IMR-90 (cell line): ENCODE results near the gene PPP1CB. TPM values are rescaled to one million over a fixed set of nuclear protein-coding genes. Genes with fewer than 3 reads are reported as not detected.

Experiments used
- ATAC-seq: fragments of 200-7000 bp; cut with Tn5 transposase; 2 replicates; pipeline ENCODE4 v1.9.1; 2020; ENCODE audit warnings: low read depth, mild to moderate bottlenecking, moderate library complexity
- BruUV-seq: library from RNA; stranded (reverse); fragments of 400-500 nt; replicated peaks from 2 replicates; lab custom pipeline; 2021; lab: Mats Ljungman, UMichigan
- CTCF ChIA-PET: fragments of 300-600 bp; formaldehyde crosslinking; extraction: SDS; loops from one replicate; lab custom pipeline; 2021; ENCODE audit warnings: antibody characterized with exemption; lab: Yijun Ruan, JAX
- POLR2A ChIA-PET: fragments of 300-600 bp; sonication (Branson Sonifier 250); formaldehyde crosslinking; loops from one replicate; lab custom pipeline; 2022; ENCODE audit warnings: antibody characterized with exemption; ENCODE audit not compliant: unreplicated experiment; lab: Charles Lee
- DNase-seq: peaks from one replicate; pipeline ENCODE4 v3.0.0; 2013
- H2AFZ ChIP-seq: replicated peaks from 2 replicates; pipeline ENCODE3; 2013; ENCODE audit warnings: low read length, mild to moderate bottlenecking; ENCODE audit not compliant: poor library complexity
- H2AK5ac ChIP-seq: 2 replicates; pipeline ENCODE4 v1.6.1; 2013; ENCODE audit warnings: low read depth, low read length, inconsistent platforms
- H2AK9ac ChIP-seq: replicated peaks from 2 replicates; pipeline ENCODE3; 2013; ENCODE audit warnings: mild to moderate bottlenecking, low read depth, low read length, moderate library complexity; ENCODE audit not compliant: poor library complexity
- H2BK120ac ChIP-seq: 2 replicates; pipeline ENCODE4 v1.6.1; 2013; ENCODE audit warnings: low read depth, low read length, inconsistent platforms
- H2BK15ac ChIP-seq: 3 replicates; pipeline ENCODE4 v1.6.1; 2013; ENCODE audit warnings: low read depth, low read length, inconsistent platforms
- H2BK20ac ChIP-seq: 2 replicates; pipeline ENCODE4 v1.6.1; 2013; ENCODE audit warnings: low read depth, mild to moderate bottlenecking, inconsistent platforms, low read length, moderate library complexity
- H2BK5ac ChIP-seq: 2 replicates; pipeline ENCODE4 v1.6.1; 2013; ENCODE audit warnings: mild to moderate bottlenecking, low read depth, low read length, inconsistent platforms; ENCODE audit not compliant: poor library complexity, severe bottlenecking
- H3K14ac ChIP-seq: replicated peaks from 2 replicates; pipeline ENCODE4 v1.6.1; 2013; ENCODE audit warnings: low read depth, low read length, inconsistent platforms
- H3K18ac ChIP-seq: 2 replicates; pipeline ENCODE4 v1.6.1; 2013; ENCODE audit warnings: low read depth, low read length, control low read depth
- H3K23ac ChIP-seq: 2 replicates; pipeline ENCODE4 v1.6.1; 2013; ENCODE audit warnings: low read depth, low read length, inconsistent platforms
- H3K27ac ChIP-seq: 2 replicates; pipeline ENCODE4 v1.5.1; 2013; ENCODE audit warnings: mild to moderate bottlenecking, control low read depth, low read length; ENCODE audit not compliant: insufficient read depth
- H3K27me3 ChIP-seq: 2 replicates; pipeline ENCODE4 v1.6.1; 2013; ENCODE audit warnings: low read length; ENCODE audit not compliant: control insufficient read depth, insufficient read depth
- H3K36me3 ChIP-seq: 2 replicates; pipeline ENCODE4 v1.6.1; 2013; ENCODE audit warnings: low read length, mixed read lengths; ENCODE audit not compliant: control insufficient read depth, insufficient read depth
- H3K4ac ChIP-seq: 2 replicates; pipeline ENCODE4 v1.6.1; 2013; ENCODE audit warnings: low read depth, low read length, inconsistent platforms
- H3K4me1 ChIP-seq: 2 replicates; pipeline ENCODE4 v1.6.1; 2013; ENCODE audit warnings: low read length, mixed read lengths; ENCODE audit not compliant: control insufficient read depth, insufficient read depth
- H3K4me2 ChIP-seq: 2 replicates; pipeline ENCODE4 v1.6.1; 2013; ENCODE audit warnings: low read depth, mild to moderate bottlenecking, control low read depth, low read length, moderate library complexity
- H3K4me3 ChIP-seq: 2 replicates; pipeline ENCODE4 v1.5.1; 2013; ENCODE audit warnings: low read depth, mild to moderate bottlenecking, control low read depth, low read length, moderate library complexity; ENCODE audit not compliant: insufficient read depth
- H3K56ac ChIP-seq: 2 replicates; pipeline ENCODE4 v1.6.1; 2013; ENCODE audit warnings: low read length, inconsistent platforms; ENCODE audit not compliant: insufficient read depth; ENCODE audit errors: extremely low read depth
- H3K79me1 ChIP-seq, 2 experiments: 2 replicates each; pipeline ENCODE4 v1.6.1; 2013; ENCODE audit warnings: low read length in 2 of 2, inconsistent platforms in 1 of 2, low read depth in 1 of 2
- H3K9ac ChIP-seq: 2 replicates; pipeline ENCODE4 v1.6.1; 2013; ENCODE audit warnings: low read depth, low read length, control low read depth
- H3K9me1 ChIP-seq: 2 replicates; pipeline ENCODE4 v1.6.1; 2013; ENCODE audit warnings: low read length, inconsistent platforms; ENCODE audit not compliant: insufficient read depth
- H3K9me3 ChIP-seq: 2 replicates; pipeline ENCODE4 v1.6.1; 2013; ENCODE audit warnings: low read length; ENCODE audit not compliant: control insufficient read depth, insufficient read depth
- H4K20me1 ChIP-seq: 2 replicates; pipeline ENCODE4 v1.6.1; 2013; ENCODE audit warnings: low read length, inconsistent platforms; ENCODE audit not compliant: insufficient read depth
- H4K5ac ChIP-seq: 2 replicates; pipeline ENCODE4 v1.6.1; 2013; ENCODE audit warnings: mild to moderate bottlenecking, low read depth, low read length, control low read depth
- H4K8ac ChIP-seq, 2 experiments: 2 replicates each; pipeline ENCODE4 v1.6.1; 2013; ENCODE audit warnings: low read depth in 2 of 2, low read length in 2 of 2, control low read depth in 1 of 2, inconsistent platforms in 1 of 2
- H4K91ac ChIP-seq: 2 replicates; pipeline ENCODE4 v1.6.1; 2013; ENCODE audit warnings: low read depth, low read length, inconsistent platforms; ENCODE audit not compliant: insufficient read depth
- BHLHE40 ChIP-seq: fragments of 150-350 bp; IDR thresholded peaks from 2 replicates; pipeline ENCODE4 v1.6.1; 2016; ENCODE audit warnings: mild to moderate bottlenecking, low read depth, low read length
- CEBPB ChIP-seq: IDR thresholded peaks from 2 replicates; pipeline ENCODE4 v1.6.1; 2012; ENCODE audit warnings: low read depth, low read length, improper control_type of control experiment
- FOS ChIP-seq: fragments of 150-350 bp; IDR thresholded peaks from 2 replicates; pipeline ENCODE4 v1.6.1; 2016; ENCODE audit warnings: low read depth, low read length
- MAFK ChIP-seq: IDR thresholded peaks from 2 replicates; pipeline ENCODE4 v1.6.1; 2012; ENCODE audit warnings: low read depth, low read length, improper control_type of control experiment
- MXI1 ChIP-seq: IDR thresholded peaks from 2 replicates; pipeline ENCODE4 v1.6.1; 2012; ENCODE audit warnings: low read depth, mild to moderate bottlenecking, low read length, moderate library complexity, borderline replicate concordance
- NFE2L2 ChIP-seq: fragments of 150-350 bp; IDR thresholded peaks from 2 replicates; pipeline ENCODE4 v1.6.1; 2016; ENCODE audit warnings: low read depth, mild to moderate bottlenecking, low read length
- WGBS, 2 experiments: methylation state at CpG; one replicate each; pipeline versions ENCODE4 v1.1.5 to v1.1.7; 2013; ENCODE audit warnings: missing lambda C conversion rate in 2 of 2; ENCODE audit not compliant: insufficient read length in 1 of 2; ENCODE audit errors: extremely low coverage in 2 of 2; 5-methylcytosine and 5-hydroxymethylcytosine counted together
- dilution Hi-C: fragments of 300-500 bp; cut with HindIII; formaldehyde crosslinking; loops from one replicate; pipeline ENCODE4 v1.14.3; 2018; ENCODE audit warnings: low sequenced_read_pairs; ENCODE audit not compliant: unreplicated experiment
- in situ Hi-C: fragments of 300-500 bp; cut with MboI; formaldehyde crosslinking; loops from 3 replicates; pipeline ENCODE4 v1.14.3; 2019; ENCODE audit warnings: low sequenced_read_pairs, inconsistent platforms, mixed read lengths
- intact Hi-C: fragments of 100-400 bp; cut with micrococcal nuclease; formaldehyde crosslinking; loops from 2 replicates; pipeline ENCODE4 v1.10.0; 2022
- polyA plus RNA-seq, 3 experiments: library from polyadenylated mRNA; depleted of rRNA; stranded (reverse); fragments of >200 nt; gene quantifications; 2 replicates each; pipeline ENCODE4 v1.2.3, GENCODE V29; 2012; ENCODE audit warnings: low replicate concordance in 1 of 3
- total RNA-seq: library from RNA; depleted of rRNA; stranded (reverse); fragments of >200 nt; gene quantifications from 2 replicates; pipeline ENCODE4 v1.2.3, GENCODE V29; 2012
- TF ChIP-seq, protein P1 (sequence below): fragments of 150-350 bp; IDR thresholded peaks from 2 replicates; pipeline ENCODE4 v1.6.1; 2016; ENCODE audit warnings: low read depth, mild to moderate bottlenecking, low read length, moderate library complexity, borderline replicate concordance
- TF ChIP-seq, protein P2 (sequence below): conservative IDR thresholded peaks from 2 replicates; pipeline ENCODE4 v1.5.1; 2012; ENCODE audit warnings: mild to moderate bottlenecking, low read depth, low read length, improper control_type of control experiment

Gene PPP1CB
- total and polyA plus RNA-seq, 2 of the 4 experiments (the other 2 are of a cell fraction): 37.7 to 111 TPM

DNA sequence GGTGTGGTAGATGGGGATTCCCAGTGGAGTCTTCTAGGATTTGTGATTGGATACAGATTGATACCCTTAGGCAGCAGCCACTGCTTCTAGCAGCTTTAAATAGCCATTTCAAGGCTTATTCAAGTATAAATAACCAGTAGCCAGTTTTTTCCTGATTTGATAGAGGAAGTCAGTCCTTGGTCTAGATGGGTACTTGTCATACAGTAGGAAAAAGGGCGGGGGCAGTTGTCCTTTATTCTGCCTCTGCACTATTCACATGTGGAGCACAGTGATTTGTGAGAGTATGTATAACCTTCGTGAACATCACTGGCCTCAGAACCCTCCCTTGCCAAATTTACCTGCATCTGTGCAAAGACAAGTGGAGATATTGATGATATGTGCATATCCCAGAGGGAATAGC, 6.8 kb downstream of the PPP1CB start:
- Histone ChIP-seq H2AK9ac (no peak overlapping the region), H3K14ac (no peak overlapping the region), H4K8ac (no peak overlapping the region), H4K91ac (no peak overlapping the region), H3K18ac (no peak overlapping the region), H4K20me1 (peaks cover 90% of the 10 kb centered on the region), H3K4me1 (peaks cover 17% of the 10 kb centered on the region), H3K4ac (no peak overlapping the region), H3K4me3 (no peak overlapping the region), H3K9me1 (peaks cover 16% of the 10 kb centered on the region), H3K36me3 (peaks cover 10% of the 10 kb centered on the region), H2AFZ (no peak overlapping the region), H4K5ac (no peak overlapping the region), H2BK5ac (no peak overlapping the region), H3K9me3 (no peaks in the 10 kb centered on the region), H3K27ac (no peak overlapping the region), H2AK5ac (no peak overlapping the region), H3K79me1 (peaks cover 5 to 55% of the 10 kb centered on the region in 2 experiments; a peak in 3 of 4 replicates), H3K9ac (no peak overlapping the region), H3K4me2 (no peak overlapping the region), H2BK120ac (no peak overlapping the region), H3K56ac (no peak overlapping the region), H2BK15ac (no peak overlapping the region), H3K23ac (no peak overlapping the region), H2BK20ac (no peak overlapping the region), H3K27me3 (no peaks in the 10 kb centered on the region)
- WGBS, 2 experiments: 100% methylated on average over 1 of the region's 2 CpGs; no CpG with 5 or more reads in 1 of the 2 experiments
- no TSS peak for BruUV-seq
- ATAC-seq (no peak), DNase-seq (no peak)
- CTCF ChIA-PET: no interaction called here
- TF ChIP-seq, protein P1, sequence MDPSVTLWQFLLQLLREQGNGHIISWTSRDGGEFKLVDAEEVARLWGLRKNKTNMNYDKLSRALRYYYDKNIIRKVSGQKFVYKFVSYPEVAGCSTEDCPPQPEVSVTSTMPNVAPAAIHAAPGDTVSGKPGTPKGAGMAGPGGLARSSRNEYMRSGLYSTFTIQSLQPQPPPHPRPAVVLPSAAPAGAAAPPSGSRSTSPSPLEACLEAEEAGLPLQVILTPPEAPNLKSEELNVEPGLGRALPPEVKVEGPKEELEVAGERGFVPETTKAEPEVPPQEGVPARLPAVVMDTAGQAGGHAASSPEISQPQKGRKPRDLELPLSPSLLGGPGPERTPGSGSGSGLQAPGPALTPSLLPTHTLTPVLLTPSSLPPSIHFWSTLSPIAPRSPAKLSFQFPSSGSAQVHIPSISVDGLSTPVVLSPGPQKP: no peak
- TF ChIP-seq MXI1 (no peak), MAFK (no peak), BHLHE40 (no peak), FOS (no peak), NFE2L2 (no peak), CEBPB (no peak)
- TF ChIP-seq, protein P2, sequence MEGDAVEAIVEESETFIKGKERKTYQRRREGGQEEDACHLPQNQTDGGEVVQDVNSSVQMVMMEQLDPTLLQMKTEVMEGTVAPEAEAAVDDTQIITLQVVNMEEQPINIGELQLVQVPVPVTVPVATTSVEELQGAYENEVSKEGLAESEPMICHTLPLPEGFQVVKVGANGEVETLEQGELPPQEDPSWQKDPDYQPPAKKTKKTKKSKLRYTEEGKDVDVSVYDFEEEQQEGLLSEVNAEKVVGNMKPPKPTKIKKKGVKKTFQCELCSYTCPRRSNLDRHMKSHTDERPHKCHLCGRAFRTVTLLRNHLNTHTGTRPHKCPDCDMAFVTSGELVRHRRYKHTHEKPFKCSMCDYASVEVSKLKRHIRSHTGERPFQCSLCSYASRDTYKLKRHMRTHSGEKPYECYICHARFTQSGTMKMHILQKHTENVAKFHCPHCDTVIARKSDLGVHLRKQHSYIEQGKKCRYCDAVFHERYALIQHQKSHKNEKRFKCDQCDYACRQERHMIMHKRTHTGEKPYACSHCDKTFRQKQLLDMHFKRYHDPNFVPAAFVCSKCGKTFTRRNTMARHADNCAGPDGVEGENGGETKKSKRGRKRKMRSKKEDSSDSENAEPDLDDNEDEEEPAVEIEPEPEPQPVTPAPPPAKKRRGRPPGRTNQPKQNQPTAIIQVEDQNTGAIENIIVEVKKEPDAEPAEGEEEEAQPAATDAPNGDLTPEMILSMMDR: no peak
- intact Hi-C loops (loop anchor here (5.0 kb wide), 1 partner anchor 39 kb away; no protein-coding TSS in a partner anchor), in situ Hi-C loops (no loop called here), dilution Hi-C loops (no loop called here)
- POLR2A ChIA-PET: interaction anchor here (0.5 to 0.7 kb wide), 2 partner anchors 8 to 191 kb away, joined by 4 to 6 read pairs; no protein-coding TSS in a partner anchor
